ENCODE measurements around the gene RAB39B.

RAB39B gene

GRCh38 chrX:155211208-155211607 lies 53.1 kb downstream of the RAB39B start:
- Histone ChIP-seq H3K4me3 (ENCODE audit: low read length) (no peak overlapping the region), H3K27me3 (ENCODE audit: control insufficient read depth, insufficient read depth, low read length) (no peaks in the 10 kb centered on the region), H3K36me3 (ENCODE audit: control insufficient read depth, insufficient read depth, low read length) (no peaks in the 10 kb centered on the region), H3K9ac (ENCODE audit: low read length) (no peak overlapping the region), H3K4me1 (ENCODE audit: control insufficient read depth, insufficient read depth, low read length) (no peaks in the 10 kb centered on the region), H3K27ac (ENCODE audit: low read depth, low read length) (no peak overlapping the region)
